ENCODE measurements around the gene ARG1.

GRCh38 chr6:131548441-131548840 lies 24.6 kb upstream of the ARG1 start:
- TF ChIP-seq JUNB (IDR thresholded peaks at IDR 0.05) = no peak
- no peak for TF ChIP-seq ZNF274 (IDR thresholded peaks at IDR 0.05; ENCODE audit: insufficient read depth, insufficient read length)
- TF ChIP-seq DPF2 (IDR thresholded peaks at IDR 0.05) = no peak
- TF ChIP-seq SMC3 (IDR thresholded peaks at IDR 0.05; ENCODE audit: borderline replicate concordance, low read length) = no peak
- no peak for TF ChIP-seq RAD21 (IDR thresholded peaks at IDR 0.05; ENCODE audit: insufficient read depth, low read depth, low read length)
- TF ChIP-seq ELK1 (IDR thresholded peaks at IDR 0.05; ENCODE audit: low read depth, low read length) = no peak

Measured in GM12878 (cell line).